Measurements from ENCODE around the gene NTM.

DNA sequence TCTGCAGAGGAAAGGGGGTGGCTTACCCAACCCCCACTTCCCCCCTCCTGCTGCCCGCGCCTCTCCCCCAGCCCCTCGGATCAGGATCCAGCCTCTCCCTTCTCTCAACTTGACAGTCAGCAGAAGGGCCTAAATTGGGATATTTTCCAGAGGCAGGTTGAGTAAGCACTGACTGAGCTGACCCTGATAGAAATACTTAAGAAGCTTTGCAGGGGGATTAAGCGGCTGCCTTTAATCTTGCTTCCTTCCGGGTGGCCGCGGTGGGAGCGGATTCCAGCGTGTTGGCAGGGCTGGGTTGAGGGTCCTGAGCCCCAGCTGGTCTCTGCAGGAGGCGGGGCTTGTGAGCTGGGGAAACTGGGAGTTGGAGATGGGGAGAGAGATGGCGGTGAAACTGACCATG is 445.2 kb downstream of the NTM start:
- TF ChIP-seq EZH2phosphoT487 (IDR thresholded peaks at IDR 0.05; ENCODE audit: insufficient read depth, low read depth) (no peak), EZH2 (IDR thresholded peaks at IDR 0.05; ENCODE audit: insufficient read depth, poor library complexity, severe bottlenecking) (no peak)

Measured in GM23248 (cell line).